Right cardiac atrium (tissue), 5 donors: Measurements from ENCODE around the gene PCDHGA9. TPM values are rescaled to one million over a fixed set of nuclear protein-coding genes. Genes with fewer than 3 reads are reported as not detected.
"Not testable (repeated sequence)": the region's sequence is repeated elsewhere in the genome, so short reads cannot be mapped to it uniquely, and the experiment has no call there.

Source experiments
- ATAC-seq, 2 donors: fragments of 200-7000 bp; cut with Tn5 transposase; one replicate each; pipeline versions ENCODE4 v1.8.0 to v1.9.1; 2020; ENCODE audit warnings: moderate library complexity in 2 of 2, mild to moderate bottlenecking in 1 of 2
- DNase-seq, 3 donors: peaks; one replicate each; pipeline ENCODE4 v3.0.0-alpha.2; 2020
- H3K27ac ChIP-seq: one replicate; pipeline ENCODE4 v1.5.1; 2013; ENCODE audit warnings: mild to moderate bottlenecking, low read length, control low read depth, moderate library complexity
- H3K27me3 ChIP-seq: one replicate; pipeline ENCODE4 v1.6.1; 2013; ENCODE audit not compliant: control insufficient read depth, insufficient read depth
- H3K4me1 ChIP-seq: one replicate; pipeline ENCODE4 v1.6.1; 2013; ENCODE audit warnings: low read length; ENCODE audit not compliant: control insufficient read depth, insufficient read depth
- H3K4me3 ChIP-seq: one replicate; pipeline ENCODE4 v1.5.1; 2013; ENCODE audit warnings: low read length, control low read depth
- H3K9me3 ChIP-seq: one replicate; pipeline ENCODE4 v1.6.1; 2013; ENCODE audit warnings: low read length; ENCODE audit not compliant: control insufficient read depth
- WGBS: extraction: QIAGEN DNeasy Blood & Tissue Kit; methylation state at CpG from one replicate; pipeline ENCODE4 v1.1.7; 2013; 5-methylcytosine and 5-hydroxymethylcytosine counted together
- intact Hi-C, 4 donors: fragments of 100-400 bp; cut with DNase I; formaldehyde crosslinking; loops; one replicate each; pipeline versions ENCODE4 v1.11.0 to v1.14.0; 2022 to 2023
- polyA plus RNA-seq: library from polyadenylated mRNA; stranded (reverse); fragments of 200-250 nt; gene quantifications from one replicate; pipeline ENCODE4 v1.2.3, GENCODE V29; 2013
- total RNA-seq, 4 donors: library from RNA; stranded (reverse); fragmentation: NEBNext Ultra II Directional; extraction: Animal tissue kit (Norgen Biotek cat#: 25700); gene quantifications; one replicate each; pipeline ENCODE4 v1.2.1, GENCODE V29; 2021
- donor health status: healthy with polysubstance abuse.
- donor health status: DM: no; HTN: yes; CAD: no.
- donor health status: DM: no; HTN: no; CAD: no.
- donor health status: DM: no; HTN: yes; CAD: no; lungs with severe emphysema.
- donor health status: DM: yes; HTN: yes; CAD: no.

The PCDHGA9 gene
- total and polyA plus RNA-seq, 5 donors, result 1.6 to 5.4 (median 3.7) TPM

DNA sequence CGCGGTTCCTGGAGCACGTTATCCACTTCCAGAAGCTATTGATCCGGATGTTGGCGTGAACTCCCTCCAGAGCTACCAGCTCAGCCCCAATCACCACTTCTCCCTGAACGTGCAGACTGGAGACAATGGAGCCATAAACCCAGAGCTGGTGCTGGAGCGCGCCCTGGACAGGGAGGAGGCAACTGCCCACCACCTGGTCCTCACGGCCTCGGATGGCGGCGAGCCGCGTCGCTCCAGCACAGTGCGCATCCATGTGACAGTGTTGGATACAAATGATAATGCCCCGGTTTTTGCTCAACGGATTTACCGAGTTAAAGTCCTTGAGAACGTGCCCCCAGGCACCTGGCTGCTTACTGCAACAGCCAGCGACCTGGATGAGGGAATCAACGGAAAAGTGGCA is 809 bp downstream of the PCDHGA9 start:
- WGBS, result 27% methylated on average over 22 of the region's 22 CpGs
- H3K27ac ChIP-seq, result no peak overlapping the region
- ATAC-seq (no peak), DNase-seq (no peak)
- no peaks in the 10 kb centered on the region for H3K27me3 ChIP-seq
- peak overlapping the region; percentile 40 for H3K4me3 ChIP-seq
- peaks cover 15% of the 10 kb centered on the region for H3K9me3 ChIP-seq
- no peaks in the 10 kb centered on the region for H3K4me1 ChIP-seq
- intact Hi-C loops, result loop anchor here in 1 of 4 donors (10.0 kb wide), 1 partner anchor 169 kb away; no protein-coding TSS in a partner anchor

GRCh38 chr5:141407790-141408505 is 5.4 kb downstream of the PCDHGA9 start, which contains the start of gene PCDHGB6:
Gene PCDHGB6 (plus strand): TSS chr5:141408021. CDS start chr5:141408203, 182 bp downstream.
- not testable (repeated sequence) for H3K27me3 ChIP-seq, H3K9me3 ChIP-seq, H3K27ac ChIP-seq, H3K4me1 ChIP-seq
- 10% methylated on average over 50 of the region's 51 CpGs for WGBS
- DNase-seq (peak; percentile 44 to 82 (median 76)), ATAC-seq (peak; percentile 84 to 89)
- H3K4me3 ChIP-seq, result peak within 1 kb of the TSS; percentile 56
- intact Hi-C loops, result loop anchor here in 1 of 4 donors (5.0 to 10.0 kb wide), 2 partner anchors 154 to 173 kb away; no protein-coding TSS in a partner anchor

DNA sequence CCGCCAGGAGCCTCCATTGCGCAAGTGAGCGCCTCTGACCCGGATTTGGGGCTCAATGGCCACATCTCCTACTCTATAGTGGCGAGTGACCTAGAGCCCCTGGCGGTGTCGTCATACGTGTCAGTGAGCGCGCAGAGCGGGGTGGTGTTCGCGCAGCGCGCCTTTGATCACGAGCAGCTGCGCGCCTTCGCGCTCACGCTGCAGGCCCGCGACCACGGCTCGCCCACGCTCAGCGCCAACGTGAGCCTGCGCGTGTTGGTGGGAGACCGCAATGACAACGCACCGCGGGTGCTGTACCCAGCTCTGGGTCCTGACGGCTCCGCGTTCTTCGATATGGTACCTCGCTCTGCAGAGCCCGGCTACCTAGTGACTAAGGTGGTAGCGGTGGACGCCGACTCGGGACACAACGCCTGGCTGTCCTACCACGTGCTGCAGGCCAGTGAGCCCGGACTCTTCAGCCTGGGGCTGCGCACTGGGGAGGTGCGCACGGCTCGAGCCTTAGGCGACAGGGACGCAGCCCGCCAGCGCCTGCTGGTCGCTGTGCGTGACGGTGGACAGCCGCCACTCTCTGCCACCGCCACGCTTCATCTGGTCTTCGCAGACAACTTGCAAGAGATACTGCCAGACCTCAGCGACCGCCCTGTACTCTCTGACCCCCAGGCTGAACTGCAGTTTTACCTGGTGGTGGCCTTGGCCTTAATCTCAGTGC is 7.2 kb downstream of the PCDHGA9 start:
- Histone ChIP-seq H3K9me3 (peaks cover 5% of the 10 kb centered on the region), H3K27ac (no peak overlapping the region), H3K27me3 (no peaks in the 10 kb centered on the region), H3K4me3 (no peak overlapping the region), H3K4me1 (no peaks in the 10 kb centered on the region)
- 24% methylated on average over 64 of the region's 64 CpGs for WGBS
- DNase-seq (no peak), ATAC-seq (no peak)
- intact Hi-C loops, result loop anchor here in 1 of 4 donors (5.0 to 10.0 kb wide), 3 partner anchors 115 to 175 kb away; no protein-coding TSS in a partner anchor

- ATAC-seq (no peak), DNase-seq (no peak)
- no peaks in the 10 kb centered on the region for H3K27me3 ChIP-seq
- H3K4me3 ChIP-seq, result no peak overlapping the region
- H3K9me3 ChIP-seq, result peaks cover 3% of the 10 kb centered on the region
- no peaks in the 10 kb centered on the region for H3K4me1 ChIP-seq
- intact Hi-C loops, result loop anchor here in 1 of 4 donors (10.0 kb wide), 1 partner anchor 113 kb away; no protein-coding TSS in a partner anchor
- 65% methylated on average over 3 of the region's 3 CpGs for WGBS
- no peak overlapping the region for H3K27ac ChIP-seq
These were observed 9.0 kb downstream of the PCDHGA9 start for GRCh38 chr5:141411575-141411974.

DNA sequence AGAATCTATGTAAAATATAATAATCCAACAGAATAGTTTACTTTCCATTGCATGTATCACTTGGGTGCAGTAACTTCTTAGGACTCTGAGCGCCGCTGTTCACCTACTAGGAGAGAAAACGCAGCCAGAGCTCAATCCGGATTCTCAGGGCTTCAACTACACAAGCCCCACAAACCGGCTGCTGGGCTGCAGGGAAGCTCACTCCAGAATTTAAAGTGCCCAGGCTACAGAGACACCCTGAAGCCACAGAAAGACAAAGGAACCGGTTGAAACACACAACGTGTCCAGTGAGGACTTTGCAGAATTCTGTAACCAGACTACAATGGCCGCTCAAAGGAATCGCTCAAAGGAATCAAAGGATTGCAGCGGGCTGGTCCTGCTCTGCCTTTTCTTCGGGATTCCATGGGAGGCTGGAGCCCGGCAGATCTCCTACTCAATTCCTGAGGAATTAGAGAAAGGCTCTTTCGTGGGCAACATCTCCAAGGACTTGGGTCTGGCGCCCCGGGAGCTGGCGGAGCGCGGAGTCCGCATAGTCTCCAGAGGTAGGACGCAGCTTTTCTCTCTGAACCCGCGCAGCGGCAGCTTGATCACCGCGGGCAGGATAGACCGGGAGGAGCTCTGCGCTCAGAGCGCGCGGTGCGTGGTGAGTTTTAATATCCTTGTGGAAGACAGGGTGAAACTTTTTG is 10.4 kb downstream of the PCDHGA9 start, which contains the start of gene PCDHGA10:
Gene PCDHGA10, plus strand, starts transcription at position 134 of the 686 bp plus-strand sequence. Its CDS starts 189 bp downstream, at position 323.
- intact Hi-C loops, result loop anchor here in 1 of 4 donors (10.0 kb wide), 1 partner anchor 112 kb away; no protein-coding TSS in a partner anchor
- H3K4me3 ChIP-seq, result peak within 1 kb of the TSS; percentile 32
- peaks cover 3% of the 10 kb centered on the region for H3K9me3 ChIP-seq
- DNase-seq, result no peak
- WGBS, result 24% methylated on average over 31 of the region's 31 CpGs
- H3K27ac ChIP-seq, result no peak within 1 kb of the TSS
- H3K4me1 ChIP-seq, result no peaks in the 10 kb centered on the region
- peak in 1 of 2 donors; percentile 50 for ATAC-seq
- no peaks in the 10 kb centered on the region for H3K27me3 ChIP-seq

- intact Hi-C loops, result loop anchor here in 1 of 4 donors (10.0 kb wide), 1 partner anchor 111 kb away; no protein-coding TSS in a partner anchor
- no peaks in the 10 kb centered on the region for H3K27me3 ChIP-seq
- WGBS, result 24% methylated on average over 25 of the region's 25 CpGs
- H3K4me1 ChIP-seq, result no peaks in the 10 kb centered on the region
- ATAC-seq (no peak), DNase-seq (no peak)
- H3K27ac ChIP-seq, result no peak overlapping the region
- H3K9me3 ChIP-seq, result peaks cover 5% of the 10 kb centered on the region
- peak overlapping the region; percentile 32 for H3K4me3 ChIP-seq
These were observed 11.0 kb downstream of the PCDHGA9 start for GRCh38 chr5:141413540-141414069.

GRCh38 chr5:141414548-141415274 is 12.1 kb downstream of the PCDHGA9 start:
- H3K27me3 ChIP-seq, H3K4me1 ChIP-seq, H3K27ac ChIP-seq, DNase-seq, H3K4me3 ChIP-seq, ATAC-seq, H3K9me3 ChIP-seq: not testable (repeated sequence)
- intact Hi-C loops, result loop anchor here in 2 of 4 donors (5.0 to 10.0 kb wide), 2 partner anchors 110 to 143 kb away; no protein-coding TSS in a partner anchor
- 28% methylated on average over 46 of the region's 46 CpGs for WGBS

DNA sequence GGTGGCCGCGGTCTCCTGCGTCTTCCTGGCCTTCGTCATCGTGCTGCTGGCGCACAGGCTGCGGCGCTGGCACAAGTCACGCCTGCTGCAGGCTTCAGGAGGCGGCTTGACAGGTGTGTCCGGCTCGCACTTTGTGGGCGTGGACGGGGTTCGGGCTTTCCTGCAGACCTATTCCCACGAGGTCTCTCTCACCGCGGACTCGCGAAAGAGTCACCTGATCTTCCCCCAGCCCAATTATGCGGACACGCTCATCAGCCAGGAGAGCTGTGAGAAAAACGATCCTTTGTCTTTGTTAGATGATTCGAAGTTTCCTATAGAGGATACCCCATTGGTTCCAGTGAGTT is 12.7 kb downstream of the PCDHGA9 start:
- H3K4me1 ChIP-seq, ATAC-seq, DNase-seq, H3K27ac ChIP-seq, H3K4me3 ChIP-seq, H3K9me3 ChIP-seq, H3K27me3 ChIP-seq: not testable (repeated sequence)
- intact Hi-C loops, result loop anchor here in 2 of 4 donors (5.0 to 10.0 kb wide), 2 partner anchors 110 to 142 kb away; no protein-coding TSS in a partner anchor
- 29% methylated on average over 24 of the region's 24 CpGs for WGBS

GRCh38 chr5:141417494-141418172 is 15.1 kb downstream of the PCDHGA9 start, which contains the start of gene PCDHGB7:
Gene PCDHGB7 (plus strand): TSS chr5:141417677. CDS start chr5:141417860, 183 bp downstream.
- H3K27ac ChIP-seq, H3K4me1 ChIP-seq, H3K27me3 ChIP-seq: not testable (repeated sequence)
- DNase-seq (peak; percentile 71 to 92 (median 90)), ATAC-seq (peak; percentile 93 to 96)
- intact Hi-C loops, result loop anchor here in 2 of 4 donors (5.0 to 10.0 kb wide), 2 partner anchors 107 to 140 kb away; no protein-coding TSS in a partner anchor
- WGBS, result 6% methylated on average over 47 of the region's 47 CpGs
- peaks cover 15% of the 10 kb centered on the region for H3K9me3 ChIP-seq
- peak within 1 kb of the TSS; percentile 61 for H3K4me3 ChIP-seq
